ENCODE results near the gene DHRS13.

DHRS13 gene

GRCh38 chr17:28901866-28902818 lies 737 bp downstream of the DHRS13 start:
- DNase-seq: peak; percentile 83

- peak; percentile 61 for DNase-seq
These were observed 1.7 kb downstream of the DHRS13 start for GRCh38 chr17:28900986-28901726.

- DNase-seq: peak; percentile 10
These were observed 3.6 kb downstream of the DHRS13 start for GRCh38 chr17:28899212-28899815.

- peak; percentile 58 for DNase-seq
These were observed 4.3 kb downstream of the DHRS13 start for GRCh38 chr17:28898527-28898955.

- DNase-seq: peak; percentile 83
These were observed 4.9 kb downstream of the DHRS13 start for GRCh38 chr17:28897769-28898526.

- DNase-seq: peak; percentile 88
These were observed 5.8 kb downstream of the DHRS13 start, which contains the start of gene FLOT2 for GRCh38 chr17:28896884-28897768. TSS of gene FLOT2 (minus strand) at chr17:28897733. CDS start at chr17:28897574, 159 bp downstream.

GRCh38 chr17:28896491-28896883 lies 6.4 kb downstream of the DHRS13 start:
- no peak for DNase-seq

- no peak for DNase-seq
These were observed 7.0 kb downstream of the DHRS13 start for GRCh38 chr17:28895794-28896447.

- DNase-seq: peak; percentile 78
These were observed 9.4 kb downstream of the DHRS13 start for GRCh38 chr17:28893248-28894183.

GRCh38 chr17:28892024-28892423 lies 10.9 kb downstream of the DHRS13 start:
- no peak for DNase-seq

GRCh38 chr17:28891201-28891600 lies 11.7 kb downstream of the DHRS13 start:
- DNase-seq: no peak

GRCh38 chr17:28889996-28890395 lies 12.9 kb downstream of the DHRS13 start:
- DNase-seq: no peak

GRCh38 chr17:28888832-28889231 lies 14.0 kb downstream of the DHRS13 start:
- no peak for DNase-seq

- no peak for DNase-seq
These were observed 14.9 kb downstream of the DHRS13 start for GRCh38 chr17:28887871-28888471.

- no peak for DNase-seq
These were observed 16.9 kb downstream of the DHRS13 start for GRCh38 chr17:28885951-28886350.

- no peak for DNase-seq
These were observed 17.5 kb downstream of the DHRS13 start for GRCh38 chr17:28885363-28885762.

- no peak for DNase-seq
These were observed 18.7 kb downstream of the DHRS13 start for GRCh38 chr17:28883967-28884702.

- no peak for DNase-seq
These were observed 20.6 kb downstream of the DHRS13 start for GRCh38 chr17:28882154-28882895.
